Ovary (tissue), 9 donors: Measurements from ENCODE around the gene SLC6A4. TPM values are rescaled to one million over a fixed set of nuclear protein-coding genes. Genes with fewer than 3 reads are reported as not detected.

Experiments
- DNase-seq, 5 donors: peaks; one replicate each; pipeline ENCODE4 v3.0.0-alpha.2; 2019 to 2020
- H3K27ac ChIP-seq, 2 donors: fragments of 200-600 bp; one replicate each; pipeline versions ENCODE4 v1.5.1 to v1.8.0; 2019 to 2022
- H3K27me3 ChIP-seq: fragments of 200-600 bp; one replicate; pipeline ENCODE4 v1.8.0; 2022
- H3K36me3 ChIP-seq: fragments of 200-600 bp; sonication (generic); one replicate; pipeline ENCODE4 v1.5.1; 2019
- H3K4me1 ChIP-seq: one replicate; pipeline ENCODE4 v1.8.1; 2013; ENCODE audit warnings: mild to moderate bottlenecking, moderate library complexity; ENCODE audit not compliant: insufficient read depth
- H3K4me3 ChIP-seq: fragments of 200-600 bp; sonication (generic); one replicate; pipeline ENCODE4 v1.5.1; 2017
- H3K9me3 ChIP-seq, 2 donors: fragments of 200-600 bp in 1 of 2; sonication (generic) in 1 of 2; one replicate each; pipeline versions ENCODE4 v1.5.1 to v1.8.1; 2013 to 2019; ENCODE audit warnings: mild to moderate bottlenecking in 1 of 2, moderate library complexity in 1 of 2
- EP300 ChIP-seq: sonication (generic); formaldehyde crosslinking; IDR thresholded peaks from one replicate; pipeline ENCODE4 v1.6.1; 2017; ENCODE audit warnings: antibody characterized with exemption
- POLR2A ChIP-seq: fragments of 450-650 bp; IDR thresholded peaks from one replicate; pipeline ENCODE4 v1.6.1; 2017; ENCODE audit warnings: antibody characterized with exemption, mild to moderate bottlenecking, moderate library complexity
- WGBS, 3 donors: extraction: QIAGEN DNeasy Blood & Tissue Kit in 1 of 3; methylation state at CpG; one replicate each; pipeline versions ENCODE4 v1.1.5 to v1.1.7; 2013 to 2017; 5-methylcytosine and 5-hydroxymethylcytosine counted together
- intact Hi-C, 4 donors: fragments of 100-400 bp; cut with DNase I; formaldehyde crosslinking; loops; one replicate each; pipeline versions ENCODE4 v1.11.0 to v1.15.1; 2022 to 2023
- polyA plus RNA-seq, 2 donors: library from polyadenylated mRNA; stranded (reverse); fragments of 200-250 nt in 1 of 2; fragments of 350-450 nt in 1 of 2; fragmentation: Illumina TruSeq in 1 of 2; extraction: RNeasy Lipid Tissue Mini Kit (QIAGEN cat#74804) in 1 of 2; gene quantifications; one replicate each; pipeline ENCODE4 v1.2.3, GENCODE V29; 2013 to 2014
- total RNA-seq, 7 donors: library from RNA; depleted of rRNA in 2 of 7; stranded (reverse); fragments of >200 nt in 2 of 7; fragmentation: NEBNext Ultra II Directional in 3 of 7; extraction: Animal tissue kit (Norgen Biotek cat#: 25700) in 3 of 7; gene quantifications; one replicate each; pipeline versions ENCODE4 v1.1.0 to v1.2.4, GENCODE V29; 2016 to 2023
- TF ChIP-seq, protein P1 (sequence below), 3 donors: fragments of 450-650 bp in 2 of 3; fragments of 200-600 bp in 1 of 3; IDR thresholded peaks; one replicate each; pipeline versions ENCODE4 v1.5.1 to v1.8.0; 2016 to 2022; ENCODE audit warnings: antibody characterized with exemption in 3 of 3, mild to moderate bottlenecking in 1 of 3
- donor health status: DM: no; HTN: no; CAD: no; lungs with moderate emphysema.
- donor health status: DM: no; HTN: no; CAD: no.
- donor health status: Bipolar disorder and iron deficiency.
- donor health status: DM: yes; HTN: yes; CAD: no.
- donor health status: DM: no; HTN: no; CAD: no.
- donor health status: DM: yes; HTN: yes; CAD: no.

The SLC6A4 gene
- total and polyA plus RNA-seq, 9 donors = 0.05 to 8.3 (median 0.87) TPM; not detected in 4

DNA sequence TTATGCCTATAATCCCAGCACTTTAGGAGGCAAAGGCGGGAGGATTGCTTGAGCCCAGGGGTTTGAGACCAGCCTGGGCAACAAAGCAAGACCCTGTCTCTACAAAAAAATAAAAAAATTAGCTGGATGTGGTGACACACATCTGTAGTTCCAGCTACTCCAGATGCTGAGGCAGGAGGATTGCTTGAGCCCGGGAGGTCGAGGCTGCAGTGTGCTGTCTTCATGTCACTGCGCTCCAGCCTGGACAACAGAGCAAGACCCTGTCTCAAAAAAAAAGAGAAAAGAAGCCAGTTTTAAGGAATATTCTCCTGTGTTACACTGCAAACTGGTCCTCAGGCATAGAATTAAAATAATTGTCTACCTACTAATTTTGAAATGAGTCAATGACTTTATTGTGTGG is 71.0 kb downstream of the SLC6A4 start:
- Histone ChIP-seq H3K27ac (no peak overlapping the region), H3K4me3 (no peak overlapping the region), H3K36me3 (no peaks in the 10 kb centered on the region), H3K9me3 (no peaks in the 10 kb centered on the region), H3K27me3 (no peaks in the 10 kb centered on the region), H3K4me1 (peaks cover 2% of the 10 kb centered on the region)
- DNase-seq = no peak
- no peak for TF ChIP-seq EP300
- TF ChIP-seq, protein P1, sequence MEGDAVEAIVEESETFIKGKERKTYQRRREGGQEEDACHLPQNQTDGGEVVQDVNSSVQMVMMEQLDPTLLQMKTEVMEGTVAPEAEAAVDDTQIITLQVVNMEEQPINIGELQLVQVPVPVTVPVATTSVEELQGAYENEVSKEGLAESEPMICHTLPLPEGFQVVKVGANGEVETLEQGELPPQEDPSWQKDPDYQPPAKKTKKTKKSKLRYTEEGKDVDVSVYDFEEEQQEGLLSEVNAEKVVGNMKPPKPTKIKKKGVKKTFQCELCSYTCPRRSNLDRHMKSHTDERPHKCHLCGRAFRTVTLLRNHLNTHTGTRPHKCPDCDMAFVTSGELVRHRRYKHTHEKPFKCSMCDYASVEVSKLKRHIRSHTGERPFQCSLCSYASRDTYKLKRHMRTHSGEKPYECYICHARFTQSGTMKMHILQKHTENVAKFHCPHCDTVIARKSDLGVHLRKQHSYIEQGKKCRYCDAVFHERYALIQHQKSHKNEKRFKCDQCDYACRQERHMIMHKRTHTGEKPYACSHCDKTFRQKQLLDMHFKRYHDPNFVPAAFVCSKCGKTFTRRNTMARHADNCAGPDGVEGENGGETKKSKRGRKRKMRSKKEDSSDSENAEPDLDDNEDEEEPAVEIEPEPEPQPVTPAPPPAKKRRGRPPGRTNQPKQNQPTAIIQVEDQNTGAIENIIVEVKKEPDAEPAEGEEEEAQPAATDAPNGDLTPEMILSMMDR (IDR thresholded peaks at IDR 0.05) = no peak
- no peak for TF ChIP-seq POLR2A
- intact Hi-C loops = no loop called here
- WGBS, 3 donors = 85 to 89% (median 86%) methylated on average over 4 of the region's 4 CpGs

DNA sequence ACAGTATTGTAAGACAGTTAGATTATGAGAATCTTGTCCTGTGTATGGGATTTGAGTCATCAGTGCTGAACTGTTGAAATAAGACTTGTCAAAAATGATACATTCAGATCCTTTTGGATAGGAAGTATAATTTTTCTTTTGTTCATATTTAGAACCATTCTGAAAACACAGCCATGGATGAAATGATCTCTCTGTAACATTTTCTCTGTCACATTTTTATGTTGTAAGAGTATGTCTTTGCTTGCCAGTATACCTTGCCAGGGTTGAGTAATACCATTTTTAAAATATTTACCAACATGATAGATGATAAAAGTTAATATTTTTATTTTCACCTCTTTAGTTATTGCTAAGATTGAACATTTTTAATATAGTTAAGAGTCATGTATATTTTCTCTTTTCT is 73.9 kb downstream of the SLC6A4 start:
- DNase-seq = no peak
- Histone ChIP-seq H3K9me3 (no peaks in the 10 kb centered on the region), H3K4me3 (no peak overlapping the region), H3K27me3 (no peaks in the 10 kb centered on the region), H3K4me1 (peaks cover 2% of the 10 kb centered on the region), H3K36me3 (no peaks in the 10 kb centered on the region), H3K27ac (no peak overlapping the region)
- intact Hi-C loops = no loop called here
- TF ChIP-seq EP300 (no peak), POLR2A (no peak)
- TF ChIP-seq, protein P1 (IDR thresholded peaks at IDR 0.05) = no peak

DNA sequence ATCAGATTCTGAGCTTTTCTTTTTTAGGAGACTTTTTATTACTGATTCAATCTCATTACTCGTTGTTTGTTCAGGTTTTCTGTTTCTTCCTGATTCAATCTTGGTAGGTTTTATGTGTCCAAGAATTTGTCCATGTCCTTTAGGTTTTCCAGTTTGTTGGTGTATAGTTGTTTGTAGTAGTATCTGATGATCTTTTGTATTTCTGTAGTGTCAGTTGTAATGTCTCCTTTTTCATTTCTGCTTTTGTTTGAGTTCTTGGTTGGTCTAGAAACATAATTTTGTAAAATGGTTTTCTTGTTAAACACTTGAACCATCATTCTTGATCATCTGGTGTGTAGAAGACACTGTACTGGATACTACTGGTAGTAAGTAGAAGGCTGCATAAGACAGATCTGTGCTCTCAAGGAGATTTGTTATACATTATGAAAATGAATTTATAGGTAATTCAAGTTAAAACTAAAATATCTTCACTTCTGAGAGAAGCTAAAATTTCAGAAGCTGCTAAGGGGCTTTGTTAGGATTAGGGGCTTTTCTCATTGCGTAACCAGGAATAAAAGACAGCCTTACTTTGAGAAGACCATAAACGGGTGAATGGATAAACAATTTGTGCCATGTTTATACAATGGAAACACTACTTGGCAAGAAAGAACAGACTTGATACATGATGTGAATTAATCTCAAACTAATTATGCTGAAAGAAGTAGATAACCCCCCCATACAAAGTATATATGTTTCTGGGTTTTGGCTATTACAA is 74.9 kb downstream of the SLC6A4 start:
- peaks cover 2% of the 10 kb centered on the region for H3K4me1 ChIP-seq
- H3K9me3 ChIP-seq = no peaks in the 10 kb centered on the region
- H3K27me3 ChIP-seq = no peaks in the 10 kb centered on the region
- no peak overlapping the region for H3K4me3 ChIP-seq
- intact Hi-C loops = no loop called here
- H3K36me3 ChIP-seq = no peaks in the 10 kb centered on the region
- DNase-seq = no peak
- H3K27ac ChIP-seq = no peak overlapping the region
- TF ChIP-seq EP300 = no peak
- TF ChIP-seq, protein P1 (IDR thresholded peaks at IDR 0.05) = no peak
- TF ChIP-seq POLR2A = no peak
- WGBS, 3 donors = 85 to 94% (median 91%) methylated on average over 3 of the region's 3 CpGs

DNA sequence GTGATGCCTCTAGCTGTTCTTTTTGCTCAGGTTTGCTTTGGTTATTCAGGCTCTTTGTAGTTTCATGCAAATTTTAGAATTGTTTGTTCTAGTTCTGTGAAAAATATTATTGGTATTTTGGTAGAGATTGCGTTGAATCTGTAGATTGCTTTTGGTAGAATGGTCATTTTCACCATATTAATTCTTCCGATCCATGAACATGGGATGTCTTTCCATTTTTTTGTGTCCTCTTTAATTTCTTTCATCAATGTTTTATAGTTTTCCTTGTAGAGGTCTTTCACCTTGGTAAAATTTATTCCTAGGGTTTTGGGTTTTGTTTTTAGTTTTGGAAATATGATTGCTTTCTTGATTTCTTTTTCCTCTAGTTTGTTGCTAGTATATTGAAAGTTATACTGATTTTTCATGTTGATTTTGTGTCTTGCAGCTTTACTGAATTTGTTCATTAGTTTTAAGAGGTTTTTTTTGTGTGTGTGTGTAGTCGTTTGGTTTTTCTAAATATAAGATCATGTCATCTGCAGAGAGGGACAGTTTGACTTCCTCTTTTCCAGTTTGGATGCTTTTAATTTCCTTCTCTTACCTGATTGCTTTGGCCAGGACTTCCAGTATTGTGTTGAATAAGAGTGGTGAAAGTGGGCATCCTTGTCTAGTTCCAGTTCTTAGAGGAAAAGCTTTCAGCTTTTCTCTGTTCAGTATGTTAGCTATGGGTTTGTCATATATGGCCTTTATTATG is 76.4 kb downstream of the SLC6A4 start:
- Histone ChIP-seq H3K36me3 (no peaks in the 10 kb centered on the region), H3K4me3 (no peak overlapping the region), H3K9me3 (no peaks in the 10 kb centered on the region), H3K27me3 (no peaks in the 10 kb centered on the region), H3K4me1 (no peaks in the 10 kb centered on the region), H3K27ac (no peak overlapping the region)
- TF ChIP-seq, protein P1 (IDR thresholded peaks at IDR 0.05) = no peak
- no peak for TF ChIP-seq EP300
- no peak for TF ChIP-seq POLR2A
- intact Hi-C loops = no loop called here
- WGBS, 3 donors = 93 to 99% (median 97%) methylated on average over 3 of the region's 3 CpGs
- DNase-seq = no peak
